Measurements from ENCODE around the gene TEAD1.

Gene TEAD1

GRCh38 chr11:12962306-12962705, 288.1 kb downstream of the TEAD1 start:
- DNase-seq = no peak

DNA sequence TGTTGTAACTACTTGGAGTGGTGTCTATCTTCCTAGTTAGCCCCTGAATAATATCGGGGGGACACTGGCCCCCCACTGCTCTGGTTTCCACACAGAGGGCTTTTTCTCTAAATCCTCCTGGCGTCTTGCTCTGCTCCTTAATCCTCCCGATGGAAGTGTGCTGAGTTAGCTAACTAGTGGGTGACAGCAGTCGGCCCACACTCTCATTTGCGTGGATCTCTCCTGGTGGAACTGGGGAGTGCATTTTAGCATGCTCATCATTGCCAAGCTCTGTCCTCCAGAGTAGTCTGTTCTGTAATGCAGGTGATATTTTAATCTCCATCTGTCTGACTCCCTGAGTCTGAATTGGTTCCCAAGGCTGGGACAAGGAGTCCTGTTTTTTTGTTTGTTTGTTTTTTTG, 288.8 kb downstream of the TEAD1 start:
- DNase-seq = no peak

DNA sequence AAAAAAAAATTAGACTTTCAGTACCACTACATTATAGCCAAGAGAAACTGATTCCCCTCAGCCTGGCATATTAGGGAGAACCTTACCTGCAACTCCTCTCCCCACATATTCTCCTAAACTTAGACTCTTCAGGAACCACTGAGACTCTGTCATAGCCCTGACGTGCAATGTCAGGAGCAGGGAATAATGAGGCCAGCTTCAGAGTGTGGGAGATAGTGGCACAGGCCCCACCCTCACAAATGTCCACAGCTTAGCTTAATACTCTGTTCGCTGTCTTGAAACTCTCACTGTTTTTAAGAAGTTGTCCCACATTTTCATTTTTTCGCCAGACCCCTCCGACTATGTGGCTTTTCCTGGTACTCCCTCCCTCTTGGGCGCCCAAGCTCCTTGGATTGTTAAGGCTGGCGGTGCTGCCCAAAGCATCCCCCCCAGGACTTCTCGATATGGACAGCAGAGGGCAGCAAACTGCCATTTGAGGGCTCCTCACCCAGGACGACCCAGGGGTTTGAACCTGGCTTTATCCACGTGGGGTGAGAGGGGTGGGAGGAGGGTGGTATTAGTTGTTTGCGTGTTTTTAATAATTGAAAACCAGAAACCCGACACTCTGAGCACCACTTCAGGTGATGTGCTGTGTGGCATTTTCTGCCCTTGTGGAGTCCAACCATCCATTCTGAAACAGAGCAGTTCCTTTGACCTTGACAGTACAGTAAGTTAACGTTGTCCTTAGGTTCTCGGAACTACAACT, 289.7 kb downstream of the TEAD1 start:
- DNase-seq = peak in 1 of 2 donors; percentile 42

DNA sequence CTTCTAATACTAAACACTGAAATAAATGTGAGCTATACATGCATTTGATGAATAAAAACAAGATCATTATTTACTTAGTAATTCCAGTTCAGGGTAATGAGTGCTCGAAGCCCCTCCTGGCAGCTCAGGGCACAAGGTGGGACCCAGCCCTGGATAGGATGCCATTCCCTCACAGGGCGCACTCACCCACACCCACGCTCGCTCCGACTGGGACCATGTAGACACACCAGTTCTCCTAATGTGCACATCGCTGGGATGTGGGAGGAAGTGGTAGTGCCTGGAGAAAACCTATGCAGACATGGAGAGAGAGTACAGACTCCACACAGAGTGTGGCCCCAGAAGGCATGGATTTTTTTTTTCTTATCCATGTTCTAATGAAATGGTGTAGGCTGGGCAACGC, 290.4 kb downstream of the TEAD1 start:
- DNase-seq = no peak

GRCh38 chr11:12966002-12966401, 291.8 kb downstream of the TEAD1 start:
- no peak for DNase-seq

- no peak for DNase-seq
Measured at GRCh38 chr11:12968101-12968500, 293.9 kb downstream of the TEAD1 start.

DNA sequence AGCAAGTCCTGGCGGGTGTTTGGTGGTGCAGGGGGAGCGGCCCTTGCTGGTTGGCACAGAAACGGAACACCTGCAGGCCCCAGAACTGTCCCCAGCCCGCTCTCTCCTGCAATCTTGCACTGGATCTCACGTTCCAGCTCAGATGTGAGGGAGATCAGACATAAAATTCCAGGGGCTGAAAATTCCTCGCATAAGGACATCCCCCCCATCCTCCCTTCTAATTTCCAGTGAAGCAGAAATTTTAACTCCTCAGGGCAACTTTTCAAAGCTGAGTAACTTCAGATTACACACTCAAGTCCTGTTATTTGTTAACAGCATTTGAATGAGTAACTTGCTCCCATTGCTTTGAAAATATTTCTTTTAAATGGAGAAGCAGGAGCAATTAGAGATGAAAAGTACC, 294.6 kb downstream of the TEAD1 start:
- no peak for DNase-seq

DNA sequence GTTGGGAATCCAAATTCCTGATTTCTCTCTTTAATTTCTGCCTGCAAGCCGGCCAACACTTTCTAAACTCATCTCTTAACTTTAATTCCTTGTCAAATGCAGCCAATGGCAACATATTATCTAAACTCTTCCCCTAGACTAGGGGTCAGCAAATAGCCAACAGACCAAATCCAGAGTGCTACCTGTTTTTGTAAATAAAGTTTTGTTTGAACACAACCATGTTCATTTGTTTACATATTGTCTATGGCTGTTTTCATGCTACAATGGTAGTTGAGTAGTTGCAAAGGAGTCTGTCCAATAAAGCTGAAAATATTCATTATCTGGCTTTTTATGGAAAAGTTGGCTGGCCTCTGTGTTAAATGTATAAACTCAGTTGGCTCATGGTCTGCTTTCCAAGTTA, 297.7 kb downstream of the TEAD1 start:
- no peak for DNase-seq

GRCh38 chr11:12973528-12974181, 299.4 kb downstream of the TEAD1 start:
- no peak for DNase-seq

DNA sequence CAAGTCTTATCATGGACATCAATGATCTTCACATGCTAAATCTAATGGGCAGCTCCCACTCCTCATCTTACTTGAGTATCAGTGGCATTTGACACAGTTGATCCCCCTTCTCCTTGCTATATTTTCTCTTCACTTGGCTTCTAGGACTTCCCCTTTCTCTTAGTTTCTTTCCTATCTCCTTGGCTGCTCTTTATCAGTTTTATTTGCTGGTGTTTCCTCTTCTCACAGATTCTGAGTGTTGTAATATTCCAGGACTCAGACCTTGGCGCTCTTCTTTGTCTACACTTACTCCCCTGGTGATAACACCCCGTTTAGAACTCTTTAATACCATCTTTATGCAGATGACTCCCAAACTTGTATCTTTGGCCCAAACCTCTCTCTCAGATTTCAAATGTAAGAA, 301.0 kb downstream of the TEAD1 start:
- DNase-seq = no peak

GRCh38 chr11:12979928-12980689, 305.9 kb downstream of the TEAD1 start:
- DNase-seq = no peak

GRCh38 chr11:12981676-12982522, 307.7 kb downstream of the TEAD1 start:
- no peak for DNase-seq

DNA sequence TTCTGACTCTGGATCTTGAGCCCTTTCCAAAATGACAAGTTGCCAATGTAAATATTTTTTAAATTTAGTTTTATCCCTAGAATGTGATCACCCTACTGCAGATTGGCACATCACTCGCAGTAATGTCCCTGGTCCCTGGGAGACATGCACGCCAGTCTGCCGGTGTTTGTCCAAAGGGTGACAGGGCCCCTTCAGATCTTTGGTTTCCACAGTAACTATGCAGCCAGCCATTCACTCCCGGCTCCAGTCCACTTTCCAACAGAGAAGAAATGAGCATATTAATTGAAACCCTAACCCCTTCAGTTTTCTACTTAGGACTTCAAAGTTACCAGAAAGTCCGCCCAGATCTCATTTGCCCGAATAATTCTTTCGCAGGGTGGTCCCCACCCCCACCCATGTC, 309.1 kb downstream of the TEAD1 start:
- no peak for DNase-seq

DNA sequence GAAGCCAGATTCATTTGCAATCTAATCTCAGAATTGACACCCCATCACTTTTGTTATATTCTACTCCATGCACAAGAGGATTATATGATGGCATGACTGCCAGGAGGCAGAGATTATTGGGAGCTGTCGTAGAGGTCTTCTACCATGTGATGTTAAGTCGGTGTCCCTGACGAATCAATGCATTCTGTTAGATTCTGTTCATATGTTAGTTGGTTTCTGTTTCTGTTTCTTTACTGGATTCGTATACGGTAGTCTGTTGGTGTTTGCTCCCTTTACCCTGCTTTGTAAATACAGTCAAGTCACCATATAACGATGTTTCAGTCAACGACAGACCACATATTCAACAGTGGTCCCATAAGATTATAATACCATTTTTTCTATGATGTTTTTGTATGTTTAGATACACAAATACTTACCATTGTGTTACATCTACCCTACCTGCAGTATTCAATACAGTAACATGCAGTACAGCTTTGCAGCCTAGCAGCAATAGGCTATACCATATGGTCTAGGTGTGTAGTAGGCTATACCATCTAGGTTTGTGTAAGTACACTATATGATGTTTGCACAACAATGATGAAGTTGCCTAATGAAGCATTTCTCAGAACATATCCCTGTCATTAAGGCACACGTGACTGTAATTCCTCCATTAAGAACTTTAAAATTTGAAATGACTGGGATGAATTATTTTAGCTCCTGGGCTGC, 312.1 kb downstream of the TEAD1 start:
- no peak for DNase-seq

DNA sequence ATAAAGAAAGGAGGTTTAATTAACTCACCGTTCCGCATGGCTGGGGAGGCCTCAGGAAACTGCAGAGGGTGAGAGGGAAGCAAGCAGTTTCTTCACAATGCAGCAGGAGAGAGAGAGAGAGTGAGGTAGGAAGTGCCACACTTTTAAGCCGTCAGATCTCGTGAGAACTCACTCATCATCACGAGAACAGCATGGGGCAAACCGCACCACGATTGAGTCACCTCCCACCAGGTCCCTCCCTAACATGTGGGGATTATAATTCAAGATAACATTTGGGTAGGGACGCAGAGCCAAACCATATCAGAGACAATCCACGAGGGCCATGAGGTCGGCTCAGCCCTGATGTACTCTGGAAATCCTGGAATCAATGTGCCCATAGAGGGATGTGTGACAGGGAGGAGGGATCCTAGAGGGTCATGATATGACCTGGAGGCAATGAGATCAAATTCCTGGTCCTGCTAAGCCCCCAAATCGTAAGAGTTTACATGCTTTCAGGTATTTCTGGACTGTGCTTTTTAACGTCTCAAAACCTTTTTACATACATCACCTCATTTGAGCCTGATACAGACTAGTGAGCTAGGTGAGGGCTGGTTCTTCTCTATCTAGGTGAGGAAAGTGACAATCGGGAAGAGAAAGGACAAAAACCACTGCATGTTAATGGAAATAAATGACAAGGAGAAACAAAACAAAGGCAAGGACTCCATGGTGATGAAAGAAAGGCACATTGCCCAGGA, 315.4 kb downstream of the TEAD1 start:
- DNase-seq = no peak

DNA sequence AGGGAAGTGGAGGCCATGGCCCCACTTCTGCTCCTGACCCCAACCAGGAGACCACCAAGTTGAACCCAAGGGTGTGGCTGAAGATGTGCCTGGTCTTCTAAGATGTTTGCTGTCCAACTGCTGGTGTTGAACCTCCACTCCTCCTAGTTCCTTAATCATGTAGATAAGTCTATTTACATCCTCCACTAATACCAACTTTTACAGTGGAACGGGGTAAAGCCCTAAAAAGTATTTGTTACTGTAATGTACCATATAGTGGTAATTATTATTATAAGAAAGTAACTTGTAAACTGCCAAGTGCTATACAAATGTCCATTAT, 315.9 kb downstream of the TEAD1 start:
- DNase-seq = no peak

- DNase-seq = no peak
Measured at GRCh38 chr11:12991426-12991825, 317.2 kb downstream of the TEAD1 start.

- DNase-seq = no peak
Measured at GRCh38 chr11:12993626-12994025, 319.4 kb downstream of the TEAD1 start.

Data from hippocampal formation (tissue), 2 donors.